Retinal pigment epithelial cell (primary cell): ENCODE measurements around the gene CUX1.
A peak's percentile ranks its signal among the peaks of the same experiment; 100 is the strongest.

Source experiments
- DNase-seq: peaks from one replicate; pipeline ENCODE4 v3.0.0-alpha.2; 2010; ENCODE audit warnings: low read depth
- H3K4me3 ChIP-seq: 2 replicates; pipeline ENCODE4 v1.5.1; 2011; ENCODE audit warnings: mild to moderate bottlenecking, low read length, control low read depth, moderate library complexity
- CTCF ChIP-seq: conservative IDR thresholded peaks from 2 replicates; pipeline ENCODE4 v1.5.1; 2011; ENCODE audit warnings: low read depth, low read length, control low read depth, inconsistent platforms

CUX1 gene

GRCh38 chr7:101817471-101818286 lies at the start of gene CUX1:
TSS of gene CUX1 (plus strand) at chr7:101817626. CDS start at chr7:101817640, 14 bp downstream.
- DNase-seq: no peak
- TF ChIP-seq CTCF: peak; percentile 1
- peak within 1 kb of the TSS; percentile 65 for H3K4me3 ChIP-seq

- DNase-seq: no peak
- H3K4me3 ChIP-seq: no peak overlapping the region
- no peak for TF ChIP-seq CTCF
These were observed 49.1 kb upstream of the CUX1 start for GRCh38 chr7:101768280-101768679.

GRCh38 chr7:101770466-101770865 lies 47.0 kb upstream of the CUX1 start:
- H3K4me3 ChIP-seq: no peak overlapping the region
- no peak for DNase-seq
- no peak for TF ChIP-seq CTCF

- DNase-seq: no peak
- H3K4me3 ChIP-seq: no peak overlapping the region
- no peak for TF ChIP-seq CTCF
These were observed 44.8 kb upstream of the CUX1 start for GRCh38 chr7:101772508-101773211.

GRCh38 chr7:101775181-101775580 lies 42.2 kb upstream of the CUX1 start:
- H3K4me3 ChIP-seq: no peak overlapping the region
- no peak for DNase-seq
- no peak for TF ChIP-seq CTCF

GRCh38 chr7:101778026-101778580 lies 39.3 kb upstream of the CUX1 start:
- TF ChIP-seq CTCF: no peak
- no peak for DNase-seq

More at GRCh38 chr7:101778026-101778580, 39.3 kb upstream of the CUX1 start:
- no peak overlapping the region for H3K4me3 ChIP-seq
